H9 (cell line): ENCODE results near the gene DNAJC1. TPM values are rescaled to one million over a fixed set of nuclear protein-coding genes. Genes with fewer than 3 reads are reported as not detected.

Experiments used
- DNase-seq: peaks from one replicate; pipeline ENCODE4 v3.0.0-alpha.2; 2017
- H2AFZ ChIP-seq: one replicate; pipeline ENCODE4 v1.6.1; 2013; ENCODE audit warnings: mild to moderate bottlenecking, low read length, control low read depth, moderate library complexity
- H2AK5ac ChIP-seq: 2 replicates; pipeline ENCODE4 v1.6.1; 2013; ENCODE audit warnings: low read length, control low read depth, mixed read lengths; ENCODE audit not compliant: insufficient read length
- H2BK120ac ChIP-seq: one replicate; pipeline ENCODE4 v1.6.1; 2013; ENCODE audit warnings: low read depth, mild to moderate bottlenecking, low read length, control low read depth, inconsistent platforms; ENCODE audit not compliant: poor library complexity, severe bottlenecking
- H2BK12ac ChIP-seq: 2 replicates; pipeline ENCODE4 v1.6.1; 2013; ENCODE audit warnings: low read length, control low read depth, mixed read lengths, low read depth; ENCODE audit not compliant: insufficient read length
- H2BK15ac ChIP-seq: 2 replicates; pipeline ENCODE4 v1.6.1; 2013; ENCODE audit warnings: low read depth, low read length, control low read depth
- H2BK20ac ChIP-seq: one replicate; pipeline ENCODE4 v1.6.1; 2013; ENCODE audit warnings: low read depth, mild to moderate bottlenecking, low read length, control low read depth, inconsistent platforms; ENCODE audit not compliant: poor library complexity, severe bottlenecking
- H2BK5ac ChIP-seq: 2 replicates; pipeline ENCODE4 v1.6.1; 2013; ENCODE audit warnings: low read length, control low read depth, mixed read lengths; ENCODE audit not compliant: insufficient read length
- H3K14ac ChIP-seq: 2 replicates; pipeline ENCODE4 v1.6.1; 2013; ENCODE audit warnings: low read length, control low read depth; ENCODE audit not compliant: insufficient read depth
- H3K18ac ChIP-seq: 2 replicates; pipeline ENCODE4 v1.6.1; 2013; ENCODE audit warnings: low read depth, mild to moderate bottlenecking, mixed read lengths, low read length, control low read depth; ENCODE audit not compliant: insufficient read length
- H3K23ac ChIP-seq: 2 replicates; pipeline ENCODE4 v1.6.1; 2013; ENCODE audit warnings: low read length, control low read depth, mixed read lengths, low read depth; ENCODE audit not compliant: insufficient read length
- H3K23me2 ChIP-seq: 2 replicates; pipeline ENCODE4 v1.6.1; 2013; ENCODE audit warnings: low read depth, mild to moderate bottlenecking, mixed read lengths, low read length, control low read depth; ENCODE audit not compliant: insufficient read length, poor library complexity, severe bottlenecking
- H3K27ac ChIP-seq: 2 replicates; pipeline ENCODE4 v1.5.1; 2013; ENCODE audit warnings: low read length, control low read depth, mixed read lengths, low read depth; ENCODE audit not compliant: insufficient read length
- H3K27me3 ChIP-seq: 2 replicates; pipeline ENCODE4 v1.6.1; 2013; ENCODE audit warnings: low read length, control low read depth, inconsistent platforms; ENCODE audit not compliant: insufficient read depth
- H3K4ac ChIP-seq: 2 replicates; pipeline ENCODE4 v1.6.1; 2013; ENCODE audit warnings: low read depth, mild to moderate bottlenecking, control low read depth, inconsistent platforms, low read length, moderate library complexity
- H3K4me1 ChIP-seq: 2 replicates; pipeline ENCODE4 v1.6.1; 2013; ENCODE audit warnings: low read length, control low read depth, inconsistent platforms; ENCODE audit not compliant: insufficient read depth
- H3K4me2 ChIP-seq: 2 replicates; pipeline ENCODE4 v1.6.1; 2013; ENCODE audit warnings: low read length, control low read depth, mixed read lengths; ENCODE audit not compliant: insufficient read length, insufficient read depth
- H3K56ac ChIP-seq: 2 replicates; pipeline ENCODE4 v1.6.1; 2013; ENCODE audit warnings: low read depth, mild to moderate bottlenecking, mixed read lengths, low read length, control low read depth; ENCODE audit not compliant: insufficient read length
- H3K79me1 ChIP-seq: 2 replicates; pipeline ENCODE4 v1.6.1; 2013; ENCODE audit warnings: low read depth, mild to moderate bottlenecking, moderate library complexity, low read length, control low read depth, inconsistent platforms; ENCODE audit not compliant: insufficient read depth, poor library complexity, severe bottlenecking
- H3K79me2 ChIP-seq: 2 replicates; pipeline ENCODE4 v1.6.1; 2013; ENCODE audit warnings: low read length, control low read depth, inconsistent platforms; ENCODE audit not compliant: insufficient read depth
- H3K9ac ChIP-seq: 2 replicates; pipeline ENCODE4 v1.6.1; 2013; ENCODE audit warnings: low read length, control low read depth, mixed read lengths; ENCODE audit not compliant: insufficient read length; ENCODE audit errors: extremely low read depth
- H3K9me3 ChIP-seq: one replicate; pipeline ENCODE4 v1.6.1; 2013; ENCODE audit warnings: low read depth, low read length, inconsistent platforms; ENCODE audit not compliant: control insufficient read depth
- H3T11ph ChIP-seq: one replicate; pipeline ENCODE4 v1.6.1; 2013; ENCODE audit warnings: mild to moderate bottlenecking, low read length, control low read depth, inconsistent platforms
- H4K20me1 ChIP-seq: one replicate; pipeline ENCODE4 v1.6.1; 2013; ENCODE audit not compliant: control insufficient read depth, insufficient read length, insufficient read depth
- H4K5ac ChIP-seq: 2 replicates; pipeline ENCODE4 v1.6.1; 2013; ENCODE audit warnings: low read depth, mild to moderate bottlenecking, mixed read lengths, low read length, control low read depth; ENCODE audit not compliant: insufficient read length
- H4K8ac ChIP-seq: replicated peaks from 2 replicates; pipeline ENCODE4 v1.6.1; 2013; ENCODE audit warnings: low read length, control low read depth, mixed read lengths, low read depth; ENCODE audit not compliant: insufficient read length
- H4K91ac ChIP-seq: 2 replicates; pipeline ENCODE4 v1.6.1; 2013; ENCODE audit warnings: low read depth, mild to moderate bottlenecking, moderate library complexity, mixed read lengths, low read length, control low read depth; ENCODE audit not compliant: insufficient read length
- H3K27ac Mint-ChIP-seq, 3 experiments: 2 replicates in 2 of 3; 3 replicates in 1 of 3; pipeline ENCODE4 v1.8.0; 2020 to 2021; ENCODE audit warnings: mixed read lengths in 3 of 3, mild to moderate bottlenecking in 1 of 3, moderate library complexity in 1 of 3
- H3K27me3 Mint-ChIP-seq: 2 replicates; pipeline ENCODE4 v1.8.0; 2021; ENCODE audit warnings: low read depth, mild to moderate bottlenecking, moderate library complexity, mixed read lengths
- H3K36me3 Mint-ChIP-seq, 3 experiments: 2 replicates in 2 of 3; 3 replicates in 1 of 3; pipeline ENCODE4 v1.8.0; 2020 to 2021; ENCODE audit warnings: low read depth in 3 of 3, mixed read lengths in 3 of 3; ENCODE audit not compliant: insufficient read depth in 1 of 3
- H3K4me1 Mint-ChIP-seq, 2 experiments: 2 replicates each; pipeline ENCODE4 v1.8.0; 2020; ENCODE audit warnings: mixed read lengths in 2 of 2
- H3K4me3 Mint-ChIP-seq, 2 experiments: 2 replicates in 1 of 2; 3 replicates in 1 of 2; pipeline ENCODE4 v1.8.0; 2020 to 2021; ENCODE audit warnings: mild to moderate bottlenecking in 2 of 2, mixed read lengths in 2 of 2, moderate library complexity in 1 of 2
- H3K9me3 Mint-ChIP-seq, 2 experiments: 2 replicates in 1 of 2; 3 replicates in 1 of 2; pipeline ENCODE4 v1.8.0; 2020; ENCODE audit warnings: mild to moderate bottlenecking in 2 of 2, mixed read lengths in 2 of 2, moderate library complexity in 1 of 2
- WGBS: extraction: QIAGEN DNeasy Blood & Tissue Kit; methylation state at CpG from one replicate; pipeline ENCODE4 v1.1.7; 2013; ENCODE audit warnings: missing lambda C conversion rate, low lambda C conversion rate, mixed read lengths; ENCODE audit not compliant: insufficient read length; ENCODE audit errors: extremely low coverage; 5-methylcytosine and 5-hydroxymethylcytosine counted together
- total RNA-seq: library from RNA; stranded (reverse); gene quantifications from 2 replicates; pipeline ENCODE4 v1.2.1, GENCODE V29; 2021
- TF ChIP-seq, protein P1 (sequence below): fragments of 200-600 bp; sonication (generic); conservative IDR thresholded peaks from 3 replicates; pipeline ENCODE4 v1.8.0; 2021; ENCODE audit warnings: antibody characterized with exemption, mild to moderate bottlenecking

DNAJC1 gene
- total RNA-seq, 1 experiment from 2014 or later, result 11.2 TPM

DNA sequence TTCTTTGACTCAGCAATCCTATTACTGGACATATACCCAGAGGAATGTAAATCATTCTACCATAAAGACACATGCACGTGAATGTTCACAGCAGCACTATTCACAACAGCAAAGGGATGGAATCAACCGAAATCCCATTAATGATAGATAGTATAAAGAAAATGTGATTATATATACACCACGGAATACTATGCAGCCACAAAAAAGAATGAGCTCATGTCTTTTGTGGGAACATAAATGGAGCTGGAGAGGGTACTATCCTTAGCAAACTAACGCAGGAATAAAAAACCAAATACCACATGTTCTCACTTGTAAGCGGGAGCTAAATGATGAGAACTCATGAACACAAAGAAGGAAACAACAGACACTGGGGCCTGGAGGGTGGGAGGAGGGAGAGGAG, 201.9 kb downstream of the DNAJC1 start:
- Mint-ChIP-seq H3K9me3 (no peaks in the 10 kb centered on the region), H3K4me1 (peaks cover 23 to 29% of the 10 kb centered on the region in 2 experiments), H3K27ac (no peak overlapping the region), H3K36me3 (peaks cover 0 to 7% (median 0%) of the 10 kb centered on the region in 3 experiments; a peak in 2 of 7 replicates), H3K4me3 (no peak overlapping the region), H3K27me3 (no peaks in the 10 kb centered on the region)
- Histone ChIP-seq H4K20me1 (no peaks in the 10 kb centered on the region), H3K9me3 (no peaks in the 10 kb centered on the region), H3K9ac (no peak overlapping the region), H3K4ac (no peak overlapping the region), H3K23ac (no peak overlapping the region), H2BK20ac (no peak overlapping the region), H2BK15ac (no peak overlapping the region), H2BK12ac (no peak overlapping the region), H2BK5ac (no peak overlapping the region), H3K4me2 (no peak overlapping the region), H2AFZ (no peak overlapping the region), H3K27ac (no peak overlapping the region), H3K79me1 (no peaks in the 10 kb centered on the region), H3K23me2 (no peaks in the 10 kb centered on the region), H4K5ac (no peak overlapping the region), H4K91ac (no peak overlapping the region), H3K14ac (no peak overlapping the region), H3K27me3 (no peaks in the 10 kb centered on the region), H3K79me2 (no peaks in the 10 kb centered on the region), H3K56ac (no peak overlapping the region), H2BK120ac (no peak overlapping the region), H3K4me1 (peaks cover 5% of the 10 kb centered on the region; the same call in 1 of the 2 replicates), H4K8ac (no peak overlapping the region), H3T11ph (no peak overlapping the region), H2AK5ac (no peak overlapping the region), H3K18ac (no peak overlapping the region)
- no peak for DNase-seq
- TF ChIP-seq, protein P1, sequence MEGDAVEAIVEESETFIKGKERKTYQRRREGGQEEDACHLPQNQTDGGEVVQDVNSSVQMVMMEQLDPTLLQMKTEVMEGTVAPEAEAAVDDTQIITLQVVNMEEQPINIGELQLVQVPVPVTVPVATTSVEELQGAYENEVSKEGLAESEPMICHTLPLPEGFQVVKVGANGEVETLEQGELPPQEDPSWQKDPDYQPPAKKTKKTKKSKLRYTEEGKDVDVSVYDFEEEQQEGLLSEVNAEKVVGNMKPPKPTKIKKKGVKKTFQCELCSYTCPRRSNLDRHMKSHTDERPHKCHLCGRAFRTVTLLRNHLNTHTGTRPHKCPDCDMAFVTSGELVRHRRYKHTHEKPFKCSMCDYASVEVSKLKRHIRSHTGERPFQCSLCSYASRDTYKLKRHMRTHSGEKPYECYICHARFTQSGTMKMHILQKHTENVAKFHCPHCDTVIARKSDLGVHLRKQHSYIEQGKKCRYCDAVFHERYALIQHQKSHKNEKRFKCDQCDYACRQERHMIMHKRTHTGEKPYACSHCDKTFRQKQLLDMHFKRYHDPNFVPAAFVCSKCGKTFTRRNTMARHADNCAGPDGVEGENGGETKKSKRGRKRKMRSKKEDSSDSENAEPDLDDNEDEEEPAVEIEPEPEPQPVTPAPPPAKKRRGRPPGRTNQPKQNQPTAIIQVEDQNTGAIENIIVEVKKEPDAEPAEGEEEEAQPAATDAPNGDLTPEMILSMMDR, result no peak
- WGBS, result no CpG with 5 or more reads among the region's 5 CpGs
